ENCODE data around the gene MRPL37. TPM values are rescaled to one million over a fixed set of nuclear protein-coding genes. Genes with fewer than 3 reads are reported as not detected.

MRPL37 gene
- total RNA-seq, 2 donors from 2014 or later = 43.2 to 55.0 TPM

DNA sequence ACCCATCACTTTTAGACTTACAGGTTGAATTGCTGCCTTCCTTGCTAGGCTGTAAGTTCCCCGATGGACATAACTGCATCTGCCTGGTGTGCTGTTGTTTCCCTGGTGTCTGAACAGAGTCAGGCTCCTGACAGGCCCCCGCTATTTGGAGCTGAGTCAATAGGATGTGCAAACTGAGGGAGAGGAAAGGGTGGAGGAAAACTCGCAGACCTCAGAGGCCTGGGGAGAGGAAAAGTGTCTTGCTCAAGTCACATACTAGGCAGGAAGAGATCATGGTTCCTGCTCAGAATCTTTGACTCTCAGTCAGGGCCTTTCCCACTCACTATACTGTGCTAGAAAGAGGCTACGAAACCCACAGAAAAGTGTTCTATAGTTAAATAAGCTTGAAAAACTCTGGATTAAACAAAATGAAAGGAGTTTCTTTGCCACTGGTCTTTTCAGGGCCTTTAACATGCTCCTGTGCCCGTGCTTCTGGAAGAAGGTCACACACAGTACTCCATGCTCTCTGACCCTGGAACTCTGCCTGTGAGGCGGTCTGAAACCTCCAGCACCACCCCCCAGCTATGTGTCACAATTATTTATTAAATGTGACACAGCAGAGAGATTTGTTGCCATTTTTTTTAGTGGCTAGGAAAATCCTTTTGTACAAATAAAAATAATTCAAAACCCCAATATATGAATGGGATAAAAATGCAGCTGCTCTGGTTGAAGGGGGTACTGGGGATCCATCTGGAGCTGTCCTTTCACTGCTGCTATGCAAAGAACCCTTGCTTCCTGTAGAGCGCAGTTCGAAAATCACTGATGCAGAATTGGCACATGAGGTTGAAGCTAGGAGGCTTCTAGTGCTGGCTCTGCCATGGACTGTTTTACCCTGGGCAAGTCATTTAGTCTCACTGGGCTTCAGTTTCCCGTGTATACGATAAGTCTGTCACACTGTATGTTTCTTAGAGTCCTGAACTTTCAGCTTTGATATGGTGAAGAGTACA is 27.1 kb upstream of the MRPL37 start:
- Histone ChIP-seq H3K9me3 (no peaks in the 10 kb centered on the region), H3K27ac (no peak overlapping the region), H3K36me3 (peaks cover 5% of the 10 kb centered on the region), H3K4me3 (no peak overlapping the region), H3K27me3 (replicated peaks; ENCODE audit: insufficient read depth) (no peaks in the 10 kb centered on the region), H3K4me1 (ENCODE audit: control insufficient read depth in 1 of 2, low read depth in 2 of 2) (no peaks in the 10 kb centered on the region)
- no peak for DNase-seq (ENCODE audit: low spot score)
- no peak for TF ChIP-seq CTCF (IDR thresholded peaks at IDR 0.05)
- ATAC-seq (ENCODE audit: insufficient number of reproducible peaks, low FRiP score, low read depth) = no peak

DNA sequence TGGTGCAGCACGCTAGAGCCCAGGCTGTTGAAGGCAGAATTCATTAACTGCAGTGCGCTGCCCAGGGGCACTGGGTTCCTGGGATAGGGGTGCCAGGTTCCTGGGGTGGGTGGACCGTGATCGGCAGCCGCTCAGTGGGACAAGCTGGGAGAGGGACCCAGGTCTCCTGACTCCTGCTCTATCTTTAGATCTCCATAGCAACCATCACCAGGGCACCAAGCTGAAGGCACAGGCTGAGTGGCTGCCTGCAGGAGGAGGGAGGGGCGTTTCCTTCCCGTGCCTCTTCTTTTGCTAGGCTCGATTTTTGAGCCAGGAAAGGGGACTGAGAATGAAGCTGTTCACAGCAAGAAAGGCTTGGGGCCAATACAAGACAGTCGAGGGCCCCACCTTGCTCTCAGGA is 26.3 kb upstream of the MRPL37 start:
- no peak for ATAC-seq (ENCODE audit: insufficient number of reproducible peaks, low FRiP score, low read depth)
- no peak for DNase-seq (ENCODE audit: low spot score)

DNA sequence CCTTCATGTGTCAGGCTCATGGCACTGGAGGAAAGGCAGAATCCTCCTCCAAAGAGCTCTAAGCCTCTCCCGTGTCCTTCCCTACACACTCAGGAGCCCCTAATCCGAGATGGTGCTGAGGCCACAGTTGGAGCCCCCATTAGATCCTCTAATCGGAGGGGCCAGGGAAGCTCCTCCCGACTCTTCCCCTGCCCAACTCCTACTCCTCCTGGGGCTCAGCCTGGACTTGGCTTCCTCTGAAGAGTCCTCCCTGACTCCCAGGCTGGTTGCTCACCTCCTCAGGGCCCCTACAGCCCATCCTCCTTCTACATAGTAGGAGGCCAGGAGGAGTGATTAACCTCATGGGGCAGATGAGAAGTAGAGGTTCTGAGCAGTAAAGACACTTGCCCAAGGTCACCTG is 25.9 kb upstream of the MRPL37 start:
- no peaks in the 10 kb centered on the region for H3K4me1 ChIP-seq (ENCODE audit: control insufficient read depth in 1 of 2, low read depth in 2 of 2)
- H3K27me3 ChIP-seq (replicated peaks; ENCODE audit: insufficient read depth) = no peaks in the 10 kb centered on the region
- no peak overlapping the region for H3K27ac ChIP-seq
- DNase-seq (ENCODE audit: low spot score) (no peak), ATAC-seq (ENCODE audit: insufficient number of reproducible peaks, low FRiP score, low read depth) (no peak)
- H3K9me3 ChIP-seq = no peaks in the 10 kb centered on the region
- H3K4me3 ChIP-seq = no peak overlapping the region
- peaks cover 9% of the 10 kb centered on the region for H3K36me3 ChIP-seq
- no peak for TF ChIP-seq CTCF (IDR thresholded peaks at IDR 0.05)

More for the DNA sequence above, 26.3 kb upstream of the MRPL37 start:
- Histone ChIP-seq H3K4me1 (ENCODE audit: control insufficient read depth in 1 of 2, low read depth in 2 of 2) (no peaks in the 10 kb centered on the region), H3K27me3 (replicated peaks; ENCODE audit: insufficient read depth) (no peaks in the 10 kb centered on the region), H3K4me3 (no peak overlapping the region), H3K36me3 (peaks cover 9% of the 10 kb centered on the region), H3K9me3 (no peaks in the 10 kb centered on the region), H3K27ac (no peak overlapping the region)
- TF ChIP-seq CTCF (IDR thresholded peaks at IDR 0.05) = no peak

- no peak for DNase-seq (ENCODE audit: low spot score)
- Histone ChIP-seq H3K4me3 (no peak overlapping the region), H3K36me3 (peaks cover 9% of the 10 kb centered on the region), H3K27ac (no peak overlapping the region), H3K9me3 (no peaks in the 10 kb centered on the region), H3K27me3 (replicated peaks; ENCODE audit: insufficient read depth) (no peaks in the 10 kb centered on the region), H3K4me1 (ENCODE audit: control insufficient read depth in 1 of 2, low read depth in 2 of 2) (no peaks in the 10 kb centered on the region)
- TF ChIP-seq CTCF (IDR thresholded peaks at IDR 0.05) = no peak
- no peak for ATAC-seq (ENCODE audit: insufficient number of reproducible peaks, low FRiP score, low read depth)
These were observed 23.2 kb upstream of the MRPL37 start for GRCh38 chr1:54176621-54177327.

DNA sequence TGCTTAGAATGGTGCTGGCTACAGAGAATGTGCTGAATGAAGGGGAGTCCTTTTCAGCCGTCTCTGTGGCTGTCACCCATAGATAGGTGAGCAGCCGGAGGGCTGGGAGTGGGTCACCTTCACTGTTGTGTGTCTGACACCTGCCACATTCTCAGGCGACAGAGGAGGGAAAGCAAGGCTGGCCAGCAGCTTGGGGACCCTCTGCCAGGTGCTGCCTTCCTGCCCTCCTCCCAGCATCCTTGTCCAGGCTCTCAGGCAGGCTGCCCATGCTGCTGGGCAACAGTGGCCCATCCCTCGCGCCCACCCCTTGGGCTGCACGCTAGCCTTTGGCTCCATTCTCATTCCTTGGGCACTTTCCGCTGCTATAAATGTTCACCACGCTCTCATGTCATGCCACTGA is 22.2 kb upstream of the MRPL37 start:
- Histone ChIP-seq H3K9me3 (no peaks in the 10 kb centered on the region), H3K27me3 (replicated peaks; ENCODE audit: insufficient read depth) (no peaks in the 10 kb centered on the region), H3K36me3 (peaks cover 9% of the 10 kb centered on the region), H3K4me3 (no peak overlapping the region), H3K27ac (no peak overlapping the region), H3K4me1 (ENCODE audit: control insufficient read depth in 1 of 2, low read depth in 2 of 2) (no peaks in the 10 kb centered on the region)
- DNase-seq (ENCODE audit: low spot score) (no peak), ATAC-seq (ENCODE audit: insufficient number of reproducible peaks, low FRiP score, low read depth) (no peak)
- TF ChIP-seq CTCF (IDR thresholded peaks at IDR 0.05) = no peak
